ENCODE results near the gene CDK9. TPM values are rescaled to one million over a fixed set of nuclear protein-coding genes. Genes with fewer than 3 reads are reported as not detected.

Gene CDK9
- total RNA-seq, 2 donors from 2014 or later: 37.2 to 53.3 TPM

- Histone ChIP-seq H3K4me3 (no peak overlapping the region), H3K27me3 (peaks cover 2 to 10% of the 10 kb centered on the region in 2 donors), H3K36me3 (no peaks in the 10 kb centered on the region), H3K9me3 (no peaks in the 10 kb centered on the region), H3K27ac (no peak overlapping the region), H3K4me1 (peaks cover 0 to 45% of the 10 kb centered on the region in 2 donors)
- DNase-seq (ENCODE audit: low spot score): no peak
- TF ChIP-seq, protein P1, sequence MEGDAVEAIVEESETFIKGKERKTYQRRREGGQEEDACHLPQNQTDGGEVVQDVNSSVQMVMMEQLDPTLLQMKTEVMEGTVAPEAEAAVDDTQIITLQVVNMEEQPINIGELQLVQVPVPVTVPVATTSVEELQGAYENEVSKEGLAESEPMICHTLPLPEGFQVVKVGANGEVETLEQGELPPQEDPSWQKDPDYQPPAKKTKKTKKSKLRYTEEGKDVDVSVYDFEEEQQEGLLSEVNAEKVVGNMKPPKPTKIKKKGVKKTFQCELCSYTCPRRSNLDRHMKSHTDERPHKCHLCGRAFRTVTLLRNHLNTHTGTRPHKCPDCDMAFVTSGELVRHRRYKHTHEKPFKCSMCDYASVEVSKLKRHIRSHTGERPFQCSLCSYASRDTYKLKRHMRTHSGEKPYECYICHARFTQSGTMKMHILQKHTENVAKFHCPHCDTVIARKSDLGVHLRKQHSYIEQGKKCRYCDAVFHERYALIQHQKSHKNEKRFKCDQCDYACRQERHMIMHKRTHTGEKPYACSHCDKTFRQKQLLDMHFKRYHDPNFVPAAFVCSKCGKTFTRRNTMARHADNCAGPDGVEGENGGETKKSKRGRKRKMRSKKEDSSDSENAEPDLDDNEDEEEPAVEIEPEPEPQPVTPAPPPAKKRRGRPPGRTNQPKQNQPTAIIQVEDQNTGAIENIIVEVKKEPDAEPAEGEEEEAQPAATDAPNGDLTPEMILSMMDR (IDR thresholded peaks at IDR 0.05): no peak
Observed at GRCh38 chr9:127758843-127759242, 27.0 kb upstream of the CDK9 start.

DNA sequence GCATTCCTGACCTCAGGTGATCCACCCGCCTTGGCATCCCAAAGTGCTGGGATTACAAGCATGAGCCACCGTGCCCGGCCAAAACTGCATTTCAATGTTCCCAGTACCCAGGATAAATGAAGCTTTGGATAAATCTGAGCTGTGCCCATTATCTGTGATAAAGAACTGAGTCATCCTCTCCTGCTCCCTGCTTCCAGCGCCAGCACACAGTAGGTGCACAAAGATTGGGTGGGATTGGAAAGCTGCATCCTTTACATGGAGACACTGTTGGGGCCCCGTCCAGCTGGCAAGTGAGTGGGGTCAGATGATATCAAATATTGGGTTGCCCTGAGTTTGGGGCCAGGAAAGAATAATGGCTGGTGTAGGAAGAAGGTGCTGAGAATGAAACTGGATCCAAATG lies 24.8 kb upstream of the CDK9 start:
- TF ChIP-seq, protein P1 (IDR thresholded peaks at IDR 0.05): no peak
- Histone ChIP-seq H3K4me1 (peaks cover 0 to 38% of the 10 kb centered on the region in 2 donors), H3K27ac (peak overlapping the region; percentile 50 to 67), H3K9me3 (no peaks in the 10 kb centered on the region), H3K36me3 (no peaks in the 10 kb centered on the region), H3K27me3 (peaks cover 0 to 2% of the 10 kb centered on the region in 2 donors), H3K4me3 (peak overlapping the region in 1 of 2 donors; percentile 31)
- no peak for DNase-seq (ENCODE audit: low spot score)

- Histone ChIP-seq H3K36me3 (no peaks in the 10 kb centered on the region), H3K9me3 (no peaks in the 10 kb centered on the region), H3K4me3 (peak overlapping the region; percentile 14 to 31), H3K4me1 (peaks cover 0 to 36% of the 10 kb centered on the region in 2 donors), H3K27me3 (peaks cover 0 to 2% of the 10 kb centered on the region in 2 donors), H3K27ac (peak overlapping the region; percentile 50 to 67)
- TF ChIP-seq, protein P1 (IDR thresholded peaks at IDR 0.05): no peak
- DNase-seq (ENCODE audit: low spot score): no peak
Observed at GRCh38 chr9:127761491-127761956, 24.3 kb upstream of the CDK9 start.

GRCh38 chr9:127762111-127762676 lies 23.6 kb upstream of the CDK9 start:
- H3K4me1 ChIP-seq: peaks cover 0 to 43% of the 10 kb centered on the region in 2 donors
- TF ChIP-seq, protein P1 (IDR thresholded peaks at IDR 0.05): no peak
- no peaks in the 10 kb centered on the region for H3K36me3 ChIP-seq
- DNase-seq (ENCODE audit: low spot score): peak; percentile 79
- peak overlapping the region; percentile 53 to 67 for H3K27ac ChIP-seq
- no peaks in the 10 kb centered on the region for H3K27me3 ChIP-seq
- H3K4me3 ChIP-seq: peak overlapping the region; percentile 14 to 31
- no peaks in the 10 kb centered on the region for H3K9me3 ChIP-seq

GRCh38 chr9:127763918-127764384 lies 21.9 kb upstream of the CDK9 start:
- TF ChIP-seq, protein P1 (IDR thresholded peaks at IDR 0.05): peak; percentile 22 to 65
- Histone ChIP-seq H3K27ac (peak overlapping the region; percentile 53 to 67), H3K4me3 (no peak overlapping the region), H3K27me3 (no peaks in the 10 kb centered on the region), H3K36me3 (no peaks in the 10 kb centered on the region), H3K9me3 (no peaks in the 10 kb centered on the region), H3K4me1 (peaks cover 0 to 57% of the 10 kb centered on the region in 2 donors)
- no peak for DNase-seq (ENCODE audit: low spot score)

Measured in right atrium auricular region (tissue), 2 donors.